Measurements from ENCODE around the gene GSTK1.
"Not testable (repeated sequence)": the region's sequence is repeated elsewhere in the genome, so short reads cannot be mapped to it uniquely, and the experiment has no call there.

GSTK1 gene

GRCh38 chr7:143271240-143271639 is 8.0 kb downstream of the GSTK1 start:
- no peak for DNase-seq (ENCODE audit: low spot score)

GRCh38 chr7:143272871-143273270 is 9.6 kb downstream of the GSTK1 start:
- DNase-seq (ENCODE audit: low spot score), result no peak

- DNase-seq (ENCODE audit: low spot score), result peak; percentile 61
Observed at GRCh38 chr7:143279186-143280098, 16.2 kb downstream of the GSTK1 start.

GRCh38 chr7:143280160-143280559 is 16.9 kb downstream of the GSTK1 start:
- no peak for DNase-seq (ENCODE audit: low spot score)

- DNase-seq (ENCODE audit: low spot score), result no peak
Observed at GRCh38 chr7:143280566-143280965, 17.3 kb downstream of the GSTK1 start.

- no peak for DNase-seq (ENCODE audit: low spot score)
Observed at GRCh38 chr7:143281529-143281928, 18.3 kb downstream of the GSTK1 start.

GRCh38 chr7:143282124-143282523 is 18.9 kb downstream of the GSTK1 start:
- DNase-seq (ENCODE audit: low spot score), result no peak

GRCh38 chr7:143283381-143283780 is 20.1 kb downstream of the GSTK1 start:
- no peak for DNase-seq (ENCODE audit: low spot score)

- DNase-seq (ENCODE audit: low spot score), result no peak
Observed at GRCh38 chr7:143284591-143285469, 21.6 kb downstream of the GSTK1 start, which contains the start of gene TMEM139. Gene TMEM139, plus strand, starts transcription at chr7:143284958. Its CDS starts 1,000 bp downstream, at chr7:143285958.

GRCh38 chr7:143285470-143285778 is 22.2 kb downstream of the GSTK1 start:
- no peak for DNase-seq (ENCODE audit: low spot score)

- DNase-seq (ENCODE audit: low spot score), result no peak
Observed at GRCh38 chr7:143285806-143286521, 22.7 kb downstream of the GSTK1 start.

- no peak for DNase-seq (ENCODE audit: low spot score)
Observed at GRCh38 chr7:143286522-143286890, 23.3 kb downstream of the GSTK1 start.

- DNase-seq (ENCODE audit: low spot score), result no peak
Observed at GRCh38 chr7:143287339-143287934, 24.2 kb downstream of the GSTK1 start.

- DNase-seq (ENCODE audit: low spot score), result peak; percentile 100
Observed at GRCh38 chr7:143287935-143288826, 24.9 kb downstream of the GSTK1 start, which contains the start of gene CASP2. Gene CASP2, plus strand, starts transcription at chr7:143288351. Its CDS starts 105 bp downstream, at chr7:143288456.

GRCh38 chr7:143288836-143289235 is 25.6 kb downstream of the GSTK1 start:
- DNase-seq (ENCODE audit: low spot score), result peak; percentile 47

- DNase-seq (ENCODE audit: low spot score), result no peak
Observed at GRCh38 chr7:143289421-143289820, 26.2 kb downstream of the GSTK1 start.

GRCh38 chr7:143289888-143290287 is 26.6 kb downstream of the GSTK1 start:
- DNase-seq (ENCODE audit: low spot score), result not testable (repeated sequence)

- DNase-seq (ENCODE audit: low spot score), result no peak
Observed at GRCh38 chr7:143290293-143290692, 27.1 kb downstream of the GSTK1 start.

GRCh38 chr7:143292876-143293275 is 29.6 kb downstream of the GSTK1 start:
- DNase-seq (ENCODE audit: low spot score), result no peak

- no peak for DNase-seq (ENCODE audit: low spot score)
Observed at GRCh38 chr7:143295870-143296269, 32.6 kb downstream of the GSTK1 start.

- DNase-seq (ENCODE audit: low spot score), result no peak
Observed at GRCh38 chr7:143296686-143297085, 33.4 kb downstream of the GSTK1 start.
